AG04449 (cell line): ENCODE results near the gene ZC3H7B.

Experiments used
- CTCF ChIA-PET: fragments of 350-600 bp; formaldehyde crosslinking; extraction: SDS; loops from one replicate; lab custom pipeline; 2021; ENCODE audit warnings: antibody characterized with exemption; lab: Yijun Ruan, JAX
- POLR2A ChIA-PET: fragments of 400-600, 350-600 bp; formaldehyde crosslinking; extraction: SDS; loops from one replicate; lab custom pipeline; 2020; ENCODE audit warnings: antibody characterized with exemption, inconsistent platforms; lab: Yijun Ruan, JAX
- DNase-seq: peaks from one replicate; pipeline ENCODE4 v3.0.0-alpha.2; 2010; ENCODE audit warnings: low read depth, low spot score
- H3K4me3 ChIP-seq: 2 replicates; pipeline ENCODE4 v1.5.1; 2011; ENCODE audit warnings: low read depth, mild to moderate bottlenecking, control low read depth, low read length
- TF ChIP-seq, protein P1 (sequence below): IDR thresholded peaks from one replicate; pipeline ENCODE4 v1.5.1; 2011; ENCODE audit warnings: mild to moderate bottlenecking, moderate library complexity, low read length, control low read depth, inconsistent platforms; ENCODE audit not compliant: insufficient read depth; ENCODE audit errors: missing control alignments

Gene ZC3H7B

DNA sequence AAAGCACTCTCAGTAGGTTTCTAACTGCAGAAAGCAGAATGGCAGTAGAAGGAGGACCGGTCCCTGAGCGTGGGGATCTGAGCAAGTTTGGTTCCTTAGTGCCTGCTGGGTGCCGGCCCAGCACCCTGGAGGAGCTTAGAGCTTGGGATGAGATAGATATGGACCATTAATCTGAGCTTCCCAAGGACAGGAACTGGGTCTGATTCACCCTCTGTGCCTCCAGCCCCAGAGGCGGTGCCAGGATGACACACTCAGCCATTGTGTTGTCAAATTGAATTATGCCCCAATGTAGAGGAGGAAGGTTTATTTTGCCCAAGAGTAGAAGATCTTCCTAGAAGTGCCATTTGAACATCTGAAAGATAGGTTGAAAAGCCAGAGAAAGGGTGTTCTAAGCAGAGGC is 4.3 kb downstream of the ZC3H7B start:
- POLR2A ChIA-PET = interaction anchor here (0.6 kb wide), 1 partner anchor 238 kb away, joined by 3 read pairs; no protein-coding TSS in a partner anchor
- TF ChIP-seq, protein P1, sequence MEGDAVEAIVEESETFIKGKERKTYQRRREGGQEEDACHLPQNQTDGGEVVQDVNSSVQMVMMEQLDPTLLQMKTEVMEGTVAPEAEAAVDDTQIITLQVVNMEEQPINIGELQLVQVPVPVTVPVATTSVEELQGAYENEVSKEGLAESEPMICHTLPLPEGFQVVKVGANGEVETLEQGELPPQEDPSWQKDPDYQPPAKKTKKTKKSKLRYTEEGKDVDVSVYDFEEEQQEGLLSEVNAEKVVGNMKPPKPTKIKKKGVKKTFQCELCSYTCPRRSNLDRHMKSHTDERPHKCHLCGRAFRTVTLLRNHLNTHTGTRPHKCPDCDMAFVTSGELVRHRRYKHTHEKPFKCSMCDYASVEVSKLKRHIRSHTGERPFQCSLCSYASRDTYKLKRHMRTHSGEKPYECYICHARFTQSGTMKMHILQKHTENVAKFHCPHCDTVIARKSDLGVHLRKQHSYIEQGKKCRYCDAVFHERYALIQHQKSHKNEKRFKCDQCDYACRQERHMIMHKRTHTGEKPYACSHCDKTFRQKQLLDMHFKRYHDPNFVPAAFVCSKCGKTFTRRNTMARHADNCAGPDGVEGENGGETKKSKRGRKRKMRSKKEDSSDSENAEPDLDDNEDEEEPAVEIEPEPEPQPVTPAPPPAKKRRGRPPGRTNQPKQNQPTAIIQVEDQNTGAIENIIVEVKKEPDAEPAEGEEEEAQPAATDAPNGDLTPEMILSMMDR = no peak
- H3K4me3 ChIP-seq = no peak overlapping the region
- DNase-seq = no peak
- CTCF ChIA-PET = no interaction called here

DNA sequence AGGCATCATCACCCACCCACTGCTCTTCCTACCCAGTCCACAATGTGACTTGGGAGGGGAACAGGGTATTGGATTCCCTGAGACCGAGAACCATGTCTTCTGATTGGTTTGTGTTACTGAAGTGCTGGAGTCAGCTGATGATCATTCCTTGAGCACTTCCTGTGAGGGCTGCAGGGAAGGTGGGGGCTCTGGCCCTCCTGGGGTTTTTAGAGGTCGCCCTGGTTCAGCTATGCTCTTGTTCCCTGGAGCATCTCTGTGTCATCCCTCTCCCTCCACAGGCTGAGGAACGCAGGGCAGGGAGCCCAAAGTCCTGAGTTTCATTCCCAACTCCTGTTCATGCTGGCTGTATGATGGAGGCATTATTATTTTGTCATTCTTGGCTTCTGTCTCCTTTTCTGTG is 6.7 kb downstream of the ZC3H7B start:
- POLR2A ChIA-PET = no interaction called here
- no peak overlapping the region for H3K4me3 ChIP-seq
- TF ChIP-seq, protein P1 = no peak
- CTCF ChIA-PET = interaction anchor here (1.0 kb wide), 1 partner anchor 16 kb away, joined by 3 read pairs; no protein-coding TSS in a partner anchor
- DNase-seq = no peak

DNA sequence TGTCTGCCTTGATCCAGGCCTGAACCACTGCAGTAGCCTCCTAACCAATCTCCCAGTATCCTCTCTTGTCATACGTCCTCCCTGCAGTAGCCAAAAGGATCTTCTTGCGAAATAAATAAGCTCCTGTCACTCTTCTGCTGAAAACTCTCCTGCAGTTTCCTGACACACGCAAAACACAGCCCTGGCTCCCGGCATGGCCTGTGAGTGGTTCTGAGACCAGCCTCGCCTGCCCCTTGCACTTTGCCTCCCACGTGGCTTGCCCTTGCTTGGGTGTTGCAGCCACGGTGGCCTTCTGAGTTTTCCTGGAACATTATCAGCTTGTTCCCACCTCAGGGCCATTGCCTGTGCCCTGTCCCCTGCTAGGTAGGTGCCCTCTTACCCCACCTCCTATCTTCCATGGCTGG is 7.2 kb downstream of the ZC3H7B start:
- H3K4me3 ChIP-seq = no peak overlapping the region
- ChIA-PET CTCF (no interaction called here), POLR2A (no interaction called here)

DNA sequence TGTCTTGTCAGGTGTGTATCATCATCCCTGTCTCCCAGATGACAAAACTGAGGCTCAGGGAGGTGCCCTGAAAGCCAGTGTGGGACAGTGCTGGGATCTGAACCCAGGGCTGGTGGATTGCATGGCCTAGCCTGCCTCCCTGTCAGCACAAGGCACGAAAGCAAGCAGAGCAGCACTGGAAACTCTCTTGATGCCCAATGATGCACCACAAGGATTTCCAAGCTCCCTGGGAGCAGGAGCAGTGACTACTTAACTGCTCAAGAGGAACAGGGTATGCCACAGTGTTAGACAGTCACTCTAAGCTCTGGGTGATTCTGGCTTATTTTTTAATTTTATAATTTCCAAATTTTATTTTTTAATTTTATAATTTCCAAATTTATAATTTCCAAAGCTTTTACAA is 9.0 kb downstream of the ZC3H7B start:
- no peak for DNase-seq
- TF ChIP-seq, protein P1 = no peak
- CTCF ChIA-PET = interaction anchor here (1.2 to 1.6 kb wide), 2 partner anchors 9 to 94 kb away, joined by 3 to 6 read pairs; partner anchors contain the start of gene ZC3H7B
- no peak overlapping the region for H3K4me3 ChIP-seq
- POLR2A ChIA-PET = no interaction called here

More for the DNA sequence above, 7.2 kb downstream of the ZC3H7B start:
- DNase-seq = no peak
- TF ChIP-seq, protein P1 = no peak

DNA sequence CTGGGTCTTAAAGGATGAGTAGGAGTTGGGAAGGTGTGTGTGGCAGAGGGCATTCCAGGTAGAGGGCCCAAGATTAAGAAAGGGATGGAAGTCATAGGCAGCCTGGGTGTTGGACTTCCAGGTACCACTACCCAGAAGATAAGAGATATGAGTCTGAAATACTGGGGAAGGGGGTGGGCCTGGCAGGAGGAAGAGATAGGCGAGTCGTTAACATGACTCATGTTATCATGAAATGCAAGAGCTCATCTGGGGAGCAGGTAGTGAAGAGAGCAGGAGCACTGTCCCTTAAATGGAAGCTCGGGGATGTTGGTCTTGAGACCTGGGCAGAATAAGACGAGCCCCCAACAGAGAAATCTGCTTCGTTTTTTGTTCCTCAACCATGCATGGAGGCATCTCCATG is 10.2 kb downstream of the ZC3H7B start:
- TF ChIP-seq, protein P1 = no peak
- ChIA-PET CTCF (interaction anchor here (1.0 to 1.6 kb wide), 2 partner anchors 10 to 388 kb away, joined by 3 to 6 read pairs; partner anchors contain the start of gene ZC3H7B), POLR2A (no interaction called here)
- no peak for DNase-seq
- no peak overlapping the region for H3K4me3 ChIP-seq

DNA sequence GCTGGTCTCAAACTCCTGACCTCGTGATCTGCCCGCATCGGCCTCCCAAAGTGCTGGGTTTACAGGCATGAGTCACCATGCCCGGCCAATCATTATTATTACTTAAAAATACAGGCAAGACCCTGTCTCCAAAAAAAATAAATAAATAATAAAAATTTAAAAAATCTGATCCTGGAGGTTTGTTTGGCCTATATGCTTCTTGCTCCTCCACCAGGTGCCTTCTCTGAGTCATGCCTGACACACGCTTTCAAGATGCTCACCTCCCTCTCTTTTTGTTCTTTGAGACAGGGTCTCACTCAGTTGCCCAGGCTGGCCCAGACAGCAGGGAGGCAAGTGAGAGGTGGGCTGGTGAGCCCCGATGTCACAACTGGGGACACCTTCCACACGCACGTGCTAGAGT is 13.5 kb downstream of the ZC3H7B start:
- ChIA-PET CTCF (interaction anchor here (1.8 kb wide), 1 partner anchor 88 kb away, joined by 4 read pairs; no protein-coding TSS in a partner anchor), POLR2A (no interaction called here)
- TF ChIP-seq, protein P1 = no peak

More for the DNA sequence above, 13.5 kb downstream of the ZC3H7B start:
- H3K4me3 ChIP-seq = no peak overlapping the region
- no peak for DNase-seq
